ENCODE data around the gene FZD1. TPM values are rescaled to one million over a fixed set of nuclear protein-coding genes. Genes with fewer than 3 reads are reported as not detected.
A peak's percentile ranks its signal among the peaks of the same experiment; 100 is the strongest.

Gene FZD1
- total and polyA plus RNA-seq, 2 of the 4 experiments (the other 2 are of a cell fraction): 3.6 to 6.8 TPM

- in situ Hi-C loops (cut with MboI; ENCODE audit: low sequenced_read_pairs) (no loop called here), intact Hi-C loops (cut with micrococcal nuclease) (no loop called here), dilution Hi-C loops (cut with HindIII; ENCODE audit: low sequenced_read_pairs, unreplicated experiment) (no loop called here)
- H3K4me3 ChIP-seq (ENCODE audit: insufficient read depth, low read depth, low read length): no peak overlapping the region
- DNase-seq (peak; percentile 52), ATAC-seq (ENCODE audit: low read depth) (peak; percentile 89)
- H3K18ac ChIP-seq (ENCODE audit: low read depth, low read length): no peak overlapping the region
- H2BK20ac ChIP-seq (ENCODE audit: low read depth, low read length): no peak overlapping the region
- H3K56ac ChIP-seq (ENCODE audit: extremely low read depth, insufficient read depth, low read length): no peak overlapping the region
- H2AK5ac ChIP-seq (ENCODE audit: low read depth, low read length): no peak overlapping the region
- no peak overlapping the region for H2AK9ac ChIP-seq (replicated peaks; ENCODE audit: low read depth, low read length, poor library complexity)
- no peak overlapping the region for H3K4me2 ChIP-seq (ENCODE audit: low read depth, low read length)
- H3K79me1 ChIP-seq (ENCODE audit: low read depth in 1 of 2, low read length in 2 of 2): no peaks in the 10 kb centered on the region
- no TSS peak for BruUV-seq (replicated peaks)
- H3K27ac ChIP-seq (ENCODE audit: insufficient read depth, low read length): no peak overlapping the region
- WGBS, 2 experiments (ENCODE audit: extremely low coverage in 2 of 2, insufficient read length in 1 of 2): 20% methylated on average over 1 of the region's 7 CpGs; no CpG with 5 or more reads in 1 of the 2 experiments
- no peaks in the 10 kb centered on the region for H3K9me3 ChIP-seq (ENCODE audit: control insufficient read depth, insufficient read depth, low read length)
- H3K27me3 ChIP-seq (ENCODE audit: control insufficient read depth, insufficient read depth, low read length): no peaks in the 10 kb centered on the region
- H3K14ac ChIP-seq (replicated peaks; ENCODE audit: low read depth, low read length): no peak overlapping the region
- H2AFZ ChIP-seq (replicated peaks; ENCODE audit: low read length, poor library complexity): no peak overlapping the region
- no peaks in the 10 kb centered on the region for H4K20me1 ChIP-seq (ENCODE audit: insufficient read depth, low read length)
- no peak overlapping the region for H4K91ac ChIP-seq (ENCODE audit: insufficient read depth, low read depth, low read length)
- no peak overlapping the region for H3K4ac ChIP-seq (ENCODE audit: low read depth, low read length)
- no peak overlapping the region for H2BK15ac ChIP-seq (ENCODE audit: low read depth, low read length)
- no peak overlapping the region for H3K9ac ChIP-seq (ENCODE audit: low read depth, low read length)
- no peak overlapping the region for H4K8ac ChIP-seq (ENCODE audit: low read depth in 2 of 2, low read length in 2 of 2)
- no peaks in the 10 kb centered on the region for H3K4me1 ChIP-seq (ENCODE audit: control insufficient read depth, insufficient read depth, low read length)
- POLR2A ChIA-PET (ENCODE audit: unreplicated experiment): no interaction called here
- no peaks in the 10 kb centered on the region for H3K9me1 ChIP-seq (ENCODE audit: insufficient read depth, low read length)
- H2BK120ac ChIP-seq (ENCODE audit: low read depth, low read length): no peak overlapping the region
- CTCF ChIA-PET: no interaction called here
- no peak overlapping the region for H3K23ac ChIP-seq (ENCODE audit: low read depth, low read length)
- no peak overlapping the region for H4K5ac ChIP-seq (ENCODE audit: low read depth, low read length)
- TF ChIP-seq ELK1 (IDR thresholded peaks at IDR 0.05; ENCODE audit: borderline replicate concordance, low read depth, low read length): no peak
- peak; percentile 86 for TF ChIP-seq CEBPB (IDR thresholded peaks at IDR 0.05; ENCODE audit: low read depth, low read length)
- H2BK5ac ChIP-seq (ENCODE audit: low read depth, low read length, poor library complexity, severe bottlenecking): no peak overlapping the region
- H3K36me3 ChIP-seq (ENCODE audit: control insufficient read depth, insufficient read depth, low read length): no peaks in the 10 kb centered on the region
Measured at GRCh38 chr7:91310830-91311460, 46.7 kb downstream of the FZD1 start.
